Panc1 (cell line): ENCODE data around the gene CWF19L1. TPM values are rescaled to one million over a fixed set of nuclear protein-coding genes. Genes with fewer than 3 reads are reported as not detected.

Experiments
- total RNA-seq: library from RNA; stranded (reverse); gene quantifications from one replicate; pipeline ENCODE4 v1.2.1, GENCODE V29; 2021; ENCODE audit not compliant: unreplicated experiment

Gene CWF19L1
- total RNA-seq, 1 experiment from 2014 or later = 33.4 TPM

Other genes starting within 250 kb of the CWF19L1 start
- gene CPN1, start 185.8 kb downstream of the CWF19L1 start, total RNA-seq = not detected
- 79.8 TPM for gene ERLIN1, start 81.6 kb downstream of the CWF19L1 start, total RNA-seq
- gene CHUK, start 38.0 kb downstream of the CWF19L1 start, total RNA-seq = 36.3 TPM
- 39.3 TPM for gene BLOC1S2, start 19.0 kb upstream of the CWF19L1 start, total RNA-seq
- not detected for gene PKD2L1, start 62.6 kb upstream of the CWF19L1 start, total RNA-seq
- 1,345 TPM for gene SCD, start 79.6 kb upstream of the CWF19L1 start, total RNA-seq
- not detected for gene WNT8B, start 195.4 kb upstream of the CWF19L1 start, total RNA-seq